ENCODE results near the gene STAMBP.
A peak's percentile ranks its signal among the peaks of the same experiment; 100 is the strongest.
"Not testable (repeated sequence)": the region's sequence is repeated elsewhere in the genome, so short reads cannot be mapped to it uniquely, and the experiment has no call there.

STAMBP gene

GRCh38 chr2:73837847-73838585 is 9.3 kb downstream of the STAMBP start:
- DNase-seq (ENCODE audit: low spot score): no peak

- no peak for DNase-seq (ENCODE audit: low spot score)
These were observed 10.3 kb downstream of the STAMBP start for GRCh38 chr2:73838889-73839534.

GRCh38 chr2:73839653-73840411 is 11.1 kb downstream of the STAMBP start:
- DNase-seq (ENCODE audit: low spot score): no peak

GRCh38 chr2:73841912-73842738 is 13.4 kb downstream of the STAMBP start:
- DNase-seq (ENCODE audit: low spot score): no peak

GRCh38 chr2:73842739-73843019 is 13.9 kb downstream of the STAMBP start:
- DNase-seq (ENCODE audit: low spot score): no peak

GRCh38 chr2:73844087-73844486 is 15.3 kb downstream of the STAMBP start:
- DNase-seq (ENCODE audit: low spot score): no peak

GRCh38 chr2:73850009-73850408 is 21.2 kb downstream of the STAMBP start:
- DNase-seq (ENCODE audit: low spot score): no peak

- no peak for DNase-seq (ENCODE audit: low spot score)
These were observed 22.5 kb downstream of the STAMBP start for GRCh38 chr2:73851274-73851673.

GRCh38 chr2:73852020-73852419 is 23.3 kb downstream of the STAMBP start:
- DNase-seq (ENCODE audit: low spot score): peak; percentile 72

- DNase-seq (ENCODE audit: low spot score): no peak
These were observed 26.8 kb downstream of the STAMBP start for GRCh38 chr2:73855526-73855925.

- peak; percentile 52 for DNase-seq (ENCODE audit: low spot score)
These were observed 27.5 kb downstream of the STAMBP start for GRCh38 chr2:73856214-73856613.

GRCh38 chr2:73859721-73860586 is 31.2 kb downstream of the STAMBP start:
- DNase-seq (ENCODE audit: low spot score): peak; percentile 79

- DNase-seq (ENCODE audit: low spot score): no peak
These were observed 34.2 kb downstream of the STAMBP start for GRCh38 chr2:73862987-73863386.

- no peak for DNase-seq (ENCODE audit: low spot score)
These were observed 39.6 kb downstream of the STAMBP start for GRCh38 chr2:73868204-73868978.

GRCh38 chr2:73870084-73870483 is 41.3 kb downstream of the STAMBP start:
- peak; percentile 83 for DNase-seq (ENCODE audit: low spot score)

- DNase-seq (ENCODE audit: low spot score): no peak
These were observed 48.5 kb downstream of the STAMBP start for GRCh38 chr2:73877071-73877802.

GRCh38 chr2:73877984-73878383 is 49.2 kb downstream of the STAMBP start:
- not testable (repeated sequence) for DNase-seq (ENCODE audit: low spot score)

- no peak for DNase-seq (ENCODE audit: low spot score)
These were observed 56.6 kb downstream of the STAMBP start for GRCh38 chr2:73885406-73885805.

GRCh38 chr2:73886357-73886756 is 57.6 kb downstream of the STAMBP start:
- no peak for DNase-seq (ENCODE audit: low spot score)
